H9 (cell line): ENCODE data around the gene SCAF1. TPM values are rescaled to one million over a fixed set of nuclear protein-coding genes. Genes with fewer than 3 reads are reported as not detected.

ENCODE experiments used
- DNase-seq: peaks from one replicate; pipeline ENCODE4 v3.0.0-alpha.2; 2017
- H2AFZ ChIP-seq: one replicate; pipeline ENCODE4 v1.6.1; 2013; ENCODE audit warnings: mild to moderate bottlenecking, low read length, control low read depth, moderate library complexity
- H2AK5ac ChIP-seq: 2 replicates; pipeline ENCODE4 v1.6.1; 2013; ENCODE audit warnings: low read length, control low read depth, mixed read lengths; ENCODE audit not compliant: insufficient read length
- H2BK120ac ChIP-seq: one replicate; pipeline ENCODE4 v1.6.1; 2013; ENCODE audit warnings: low read depth, mild to moderate bottlenecking, low read length, control low read depth, inconsistent platforms; ENCODE audit not compliant: poor library complexity, severe bottlenecking
- H2BK12ac ChIP-seq: 2 replicates; pipeline ENCODE4 v1.6.1; 2013; ENCODE audit warnings: low read length, control low read depth, mixed read lengths, low read depth; ENCODE audit not compliant: insufficient read length
- H2BK15ac ChIP-seq: 2 replicates; pipeline ENCODE4 v1.6.1; 2013; ENCODE audit warnings: low read depth, low read length, control low read depth
- H2BK20ac ChIP-seq: one replicate; pipeline ENCODE4 v1.6.1; 2013; ENCODE audit warnings: low read depth, mild to moderate bottlenecking, low read length, control low read depth, inconsistent platforms; ENCODE audit not compliant: poor library complexity, severe bottlenecking
- H2BK5ac ChIP-seq: 2 replicates; pipeline ENCODE4 v1.6.1; 2013; ENCODE audit warnings: low read length, control low read depth, mixed read lengths; ENCODE audit not compliant: insufficient read length
- H3K14ac ChIP-seq: 2 replicates; pipeline ENCODE4 v1.6.1; 2013; ENCODE audit warnings: low read length, control low read depth; ENCODE audit not compliant: insufficient read depth
- H3K18ac ChIP-seq: 2 replicates; pipeline ENCODE4 v1.6.1; 2013; ENCODE audit warnings: low read depth, mild to moderate bottlenecking, mixed read lengths, low read length, control low read depth; ENCODE audit not compliant: insufficient read length
- H3K23ac ChIP-seq: 2 replicates; pipeline ENCODE4 v1.6.1; 2013; ENCODE audit warnings: low read length, control low read depth, mixed read lengths, low read depth; ENCODE audit not compliant: insufficient read length
- H3K23me2 ChIP-seq: 2 replicates; pipeline ENCODE4 v1.6.1; 2013; ENCODE audit warnings: low read depth, mild to moderate bottlenecking, mixed read lengths, low read length, control low read depth; ENCODE audit not compliant: insufficient read length, poor library complexity, severe bottlenecking
- H3K27ac ChIP-seq: 2 replicates; pipeline ENCODE4 v1.5.1; 2013; ENCODE audit warnings: low read length, control low read depth, mixed read lengths, low read depth; ENCODE audit not compliant: insufficient read length
- H3K27me3 ChIP-seq: 2 replicates; pipeline ENCODE4 v1.6.1; 2013; ENCODE audit warnings: low read length, control low read depth, inconsistent platforms; ENCODE audit not compliant: insufficient read depth
- H3K4ac ChIP-seq: 2 replicates; pipeline ENCODE4 v1.6.1; 2013; ENCODE audit warnings: low read depth, mild to moderate bottlenecking, control low read depth, inconsistent platforms, low read length, moderate library complexity
- H3K4me1 ChIP-seq: 2 replicates; pipeline ENCODE4 v1.6.1; 2013; ENCODE audit warnings: low read length, control low read depth, inconsistent platforms; ENCODE audit not compliant: insufficient read depth
- H3K4me2 ChIP-seq: 2 replicates; pipeline ENCODE4 v1.6.1; 2013; ENCODE audit warnings: low read length, control low read depth, mixed read lengths; ENCODE audit not compliant: insufficient read length, insufficient read depth
- H3K56ac ChIP-seq: 2 replicates; pipeline ENCODE4 v1.6.1; 2013; ENCODE audit warnings: low read depth, mild to moderate bottlenecking, mixed read lengths, low read length, control low read depth; ENCODE audit not compliant: insufficient read length
- H3K79me1 ChIP-seq: 2 replicates; pipeline ENCODE4 v1.6.1; 2013; ENCODE audit warnings: low read depth, mild to moderate bottlenecking, moderate library complexity, low read length, control low read depth, inconsistent platforms; ENCODE audit not compliant: insufficient read depth, poor library complexity, severe bottlenecking
- H3K79me2 ChIP-seq: 2 replicates; pipeline ENCODE4 v1.6.1; 2013; ENCODE audit warnings: low read length, control low read depth, inconsistent platforms; ENCODE audit not compliant: insufficient read depth
- H3K9ac ChIP-seq: 2 replicates; pipeline ENCODE4 v1.6.1; 2013; ENCODE audit warnings: low read length, control low read depth, mixed read lengths; ENCODE audit not compliant: insufficient read length; ENCODE audit errors: extremely low read depth
- H3K9me3 ChIP-seq: one replicate; pipeline ENCODE4 v1.6.1; 2013; ENCODE audit warnings: low read depth, low read length, inconsistent platforms; ENCODE audit not compliant: control insufficient read depth
- H3T11ph ChIP-seq: one replicate; pipeline ENCODE4 v1.6.1; 2013; ENCODE audit warnings: mild to moderate bottlenecking, low read length, control low read depth, inconsistent platforms
- H4K20me1 ChIP-seq: one replicate; pipeline ENCODE4 v1.6.1; 2013; ENCODE audit not compliant: control insufficient read depth, insufficient read length, insufficient read depth
- H4K5ac ChIP-seq: 2 replicates; pipeline ENCODE4 v1.6.1; 2013; ENCODE audit warnings: low read depth, mild to moderate bottlenecking, mixed read lengths, low read length, control low read depth; ENCODE audit not compliant: insufficient read length
- H4K8ac ChIP-seq: replicated peaks from 2 replicates; pipeline ENCODE4 v1.6.1; 2013; ENCODE audit warnings: low read length, control low read depth, mixed read lengths, low read depth; ENCODE audit not compliant: insufficient read length
- H4K91ac ChIP-seq: 2 replicates; pipeline ENCODE4 v1.6.1; 2013; ENCODE audit warnings: low read depth, mild to moderate bottlenecking, moderate library complexity, mixed read lengths, low read length, control low read depth; ENCODE audit not compliant: insufficient read length
- H3K27ac Mint-ChIP-seq, 3 experiments: 2 replicates in 2 of 3; 3 replicates in 1 of 3; pipeline ENCODE4 v1.8.0; 2020 to 2021; ENCODE audit warnings: mixed read lengths in 3 of 3, mild to moderate bottlenecking in 1 of 3, moderate library complexity in 1 of 3
- H3K27me3 Mint-ChIP-seq: 2 replicates; pipeline ENCODE4 v1.8.0; 2021; ENCODE audit warnings: low read depth, mild to moderate bottlenecking, moderate library complexity, mixed read lengths
- H3K36me3 Mint-ChIP-seq, 3 experiments: 2 replicates in 2 of 3; 3 replicates in 1 of 3; pipeline ENCODE4 v1.8.0; 2020 to 2021; ENCODE audit warnings: low read depth in 3 of 3, mixed read lengths in 3 of 3; ENCODE audit not compliant: insufficient read depth in 1 of 3
- H3K4me1 Mint-ChIP-seq, 2 experiments: 2 replicates each; pipeline ENCODE4 v1.8.0; 2020; ENCODE audit warnings: mixed read lengths in 2 of 2
- H3K4me3 Mint-ChIP-seq, 2 experiments: 2 replicates in 1 of 2; 3 replicates in 1 of 2; pipeline ENCODE4 v1.8.0; 2020 to 2021; ENCODE audit warnings: mild to moderate bottlenecking in 2 of 2, mixed read lengths in 2 of 2, moderate library complexity in 1 of 2
- H3K9me3 Mint-ChIP-seq, 2 experiments: 2 replicates in 1 of 2; 3 replicates in 1 of 2; pipeline ENCODE4 v1.8.0; 2020; ENCODE audit warnings: mild to moderate bottlenecking in 2 of 2, mixed read lengths in 2 of 2, moderate library complexity in 1 of 2
- WGBS: extraction: QIAGEN DNeasy Blood & Tissue Kit; methylation state at CpG from one replicate; pipeline ENCODE4 v1.1.7; 2013; ENCODE audit warnings: missing lambda C conversion rate, low lambda C conversion rate, mixed read lengths; ENCODE audit not compliant: insufficient read length; ENCODE audit errors: extremely low coverage; 5-methylcytosine and 5-hydroxymethylcytosine counted together
- total RNA-seq: library from RNA; stranded (reverse); gene quantifications from 2 replicates; pipeline ENCODE4 v1.2.1, GENCODE V29; 2021
- TF ChIP-seq, protein P1 (sequence below): fragments of 200-600 bp; sonication (generic); conservative IDR thresholded peaks from 3 replicates; pipeline ENCODE4 v1.8.0; 2021; ENCODE audit warnings: antibody characterized with exemption, mild to moderate bottlenecking

SCAF1 gene
- total RNA-seq, 1 experiment from 2014 or later: 85.3 TPM

DNA sequence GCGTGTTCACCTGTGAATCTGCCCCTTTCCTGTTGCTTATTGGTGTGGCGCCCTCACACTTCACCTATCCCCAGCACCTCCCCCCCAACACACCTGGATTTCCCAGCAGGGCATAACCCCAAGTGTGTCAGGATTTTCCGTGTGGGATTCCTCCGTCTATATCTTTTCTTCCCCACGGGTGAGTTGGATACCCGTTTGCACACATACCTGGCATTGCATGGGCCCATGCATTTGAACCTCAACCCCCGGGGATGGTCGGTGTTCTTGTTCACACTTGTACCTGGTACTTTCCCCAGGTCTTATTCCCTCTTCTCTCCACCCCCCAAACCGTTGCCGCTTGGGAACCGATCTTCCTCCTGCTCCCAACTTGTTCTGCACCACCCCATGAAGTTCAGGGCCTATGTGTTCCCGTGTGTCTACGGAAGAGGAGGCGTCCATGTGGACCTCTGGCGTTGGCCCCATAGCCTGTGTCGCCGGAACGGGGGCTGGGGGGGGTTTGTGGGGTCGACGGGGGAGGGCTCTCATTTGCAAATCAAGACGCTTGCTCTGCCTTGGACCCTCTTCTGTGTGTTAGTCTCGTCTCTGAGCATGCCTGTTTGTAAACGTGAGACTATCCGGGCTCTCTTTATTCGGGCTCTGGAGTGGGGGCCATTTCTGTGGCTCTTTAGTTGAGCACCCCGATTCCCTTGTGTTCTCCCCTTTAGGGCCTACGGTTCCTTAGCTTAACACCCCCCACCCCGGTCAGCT, 49.4 kb upstream of the SCAF1 start:
- no peak overlapping the region for H3T11ph ChIP-seq
- no peak overlapping the region for H3K18ac ChIP-seq
- H2AK5ac ChIP-seq: no peak overlapping the region
- H2BK15ac ChIP-seq: no peak overlapping the region
- H3K9ac ChIP-seq: peak overlapping the region; percentile 82
- H2BK20ac ChIP-seq: no peak overlapping the region
- H4K20me1 ChIP-seq: no peaks in the 10 kb centered on the region
- peaks cover 5% of the 10 kb centered on the region; the same call in 1 of the 2 replicates for H3K79me2 ChIP-seq
- no peak overlapping the region for H3K23ac ChIP-seq
- peak overlapping the region; percentile 95 to 96 (median 96) for H3K27ac Mint-ChIP-seq
- H3K4me1 Mint-ChIP-seq: peaks cover 10 to 25% of the 10 kb centered on the region in 2 experiments
- no peaks in the 10 kb centered on the region for H3K9me3 ChIP-seq
- H3K79me1 ChIP-seq: peaks cover 11% of the 10 kb centered on the region
- peak overlapping the region; percentile 74 for H3K4me2 ChIP-seq
- no peak overlapping the region for H3K56ac ChIP-seq
- no peak overlapping the region for H2BK12ac ChIP-seq
- no peak overlapping the region for H4K5ac ChIP-seq
- H3K27ac ChIP-seq: no peak overlapping the region
- no peaks in the 10 kb centered on the region; a peak in 2 of 5 replicates for H3K9me3 Mint-ChIP-seq
- H2BK120ac ChIP-seq: no peak overlapping the region
- WGBS: no CpG with 5 or more reads among the region's 28 CpGs
- no peaks in the 10 kb centered on the region; the same call in 1 of the 2 replicates for H3K4me1 ChIP-seq
- H2AFZ ChIP-seq: no peak overlapping the region
- peaks cover 14% of the 10 kb centered on the region for H3K23me2 ChIP-seq
- no peaks in the 10 kb centered on the region for H3K27me3 ChIP-seq
- H3K36me3 Mint-ChIP-seq: peaks cover 15 to 24% (median 18%) of the 10 kb centered on the region in 3 experiments; a peak in 6 of 7 replicates
- no peak overlapping the region for H3K4ac ChIP-seq
- DNase-seq: peak; percentile 68
- peak overlapping the region; percentile 79 to 94 for H3K4me3 Mint-ChIP-seq
- no peak overlapping the region for H3K14ac ChIP-seq
- no peak overlapping the region for H2BK5ac ChIP-seq
- no peaks in the 10 kb centered on the region for H3K27me3 Mint-ChIP-seq
- TF ChIP-seq, protein P1, sequence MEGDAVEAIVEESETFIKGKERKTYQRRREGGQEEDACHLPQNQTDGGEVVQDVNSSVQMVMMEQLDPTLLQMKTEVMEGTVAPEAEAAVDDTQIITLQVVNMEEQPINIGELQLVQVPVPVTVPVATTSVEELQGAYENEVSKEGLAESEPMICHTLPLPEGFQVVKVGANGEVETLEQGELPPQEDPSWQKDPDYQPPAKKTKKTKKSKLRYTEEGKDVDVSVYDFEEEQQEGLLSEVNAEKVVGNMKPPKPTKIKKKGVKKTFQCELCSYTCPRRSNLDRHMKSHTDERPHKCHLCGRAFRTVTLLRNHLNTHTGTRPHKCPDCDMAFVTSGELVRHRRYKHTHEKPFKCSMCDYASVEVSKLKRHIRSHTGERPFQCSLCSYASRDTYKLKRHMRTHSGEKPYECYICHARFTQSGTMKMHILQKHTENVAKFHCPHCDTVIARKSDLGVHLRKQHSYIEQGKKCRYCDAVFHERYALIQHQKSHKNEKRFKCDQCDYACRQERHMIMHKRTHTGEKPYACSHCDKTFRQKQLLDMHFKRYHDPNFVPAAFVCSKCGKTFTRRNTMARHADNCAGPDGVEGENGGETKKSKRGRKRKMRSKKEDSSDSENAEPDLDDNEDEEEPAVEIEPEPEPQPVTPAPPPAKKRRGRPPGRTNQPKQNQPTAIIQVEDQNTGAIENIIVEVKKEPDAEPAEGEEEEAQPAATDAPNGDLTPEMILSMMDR: no peak
- no peak overlapping the region for H4K91ac ChIP-seq
- H4K8ac ChIP-seq: no peak overlapping the region
